Loucy (cell line): ENCODE results near the gene PLEKHG5.
A peak's percentile ranks its signal among the peaks of the same experiment; 100 is the strongest.

ENCODE experiments used
- H2AFZ ChIP-seq: fragments of 200-600 bp; sonication (generic); 2 replicates; pipeline ENCODE4 v1.6.0; 2016; ENCODE audit warnings: antibody characterized with exemption, mild to moderate bottlenecking, low read length, moderate library complexity
- H3F3A ChIP-seq: fragments of 200-600 bp; 2 replicates; pipeline ENCODE4 v1.6.0; 2016; ENCODE audit warnings: antibody characterized with exemption, low read depth, mild to moderate bottlenecking
- H3K27me3 ChIP-seq: fragments of 200-600 bp; sonication (generic); 2 replicates; pipeline ENCODE4 v1.6.1; 2014; ENCODE audit warnings: low read length, mild to moderate bottlenecking; ENCODE audit not compliant: insufficient read depth, poor library complexity, severe bottlenecking
- H3K36me3 ChIP-seq: fragments of 200-600 bp; sonication (generic); 2 replicates; pipeline ENCODE4 v1.6.1; 2016; ENCODE audit warnings: low read length; ENCODE audit not compliant: insufficient read depth
- H3K4me1 ChIP-seq: fragments of 200-600 bp; sonication (generic); 2 replicates; pipeline ENCODE4 v1.5.1; 2014; ENCODE audit warnings: low read length, mild to moderate bottlenecking; ENCODE audit not compliant: insufficient read depth, poor library complexity, severe bottlenecking
- H3K4me2 ChIP-seq: fragments of 200-600 bp; sonication (generic); 2 replicates; pipeline ENCODE4 v1.6.0; 2014; ENCODE audit warnings: antibody characterized with exemption, low read length, low read depth, mild to moderate bottlenecking; ENCODE audit not compliant: poor library complexity, severe bottlenecking
- H3K4me3 ChIP-seq: fragments of 200-600 bp; sonication (generic); 2 replicates; pipeline ENCODE4 v1.5.1; 2014; ENCODE audit warnings: low read length, mild to moderate bottlenecking, mixed read lengths; ENCODE audit not compliant: poor library complexity, severe bottlenecking
- H3K79me2 ChIP-seq: fragments of 200-600 bp; sonication (generic); 2 replicates; pipeline ENCODE4 v1.6.1; 2014; ENCODE audit warnings: low read length; ENCODE audit not compliant: insufficient read depth
- H3K9ac ChIP-seq: fragments of 200-600 bp; sonication (generic); 2 replicates; pipeline ENCODE4 v1.6.0; 2014; ENCODE audit warnings: mild to moderate bottlenecking, low read depth, low read length, moderate library complexity; ENCODE audit not compliant: poor library complexity, severe bottlenecking
- H3K9me2 ChIP-seq: fragments of 200-600 bp; sonication (generic); replicated peaks from 2 replicates; pipeline ENCODE4 v1.6.1; 2016; ENCODE audit warnings: low read depth, low read length, mixed read lengths
- H3K9me3 ChIP-seq: fragments of 200-600 bp; sonication (generic); 2 replicates; pipeline ENCODE4 v1.6.1; 2014; ENCODE audit warnings: mild to moderate bottlenecking, antibody characterized with exemption, low read length, low read depth; ENCODE audit not compliant: insufficient read depth
- H4K20me1 ChIP-seq: fragments of 200-600 bp; sonication (generic); 2 replicates; pipeline ENCODE4 v1.6.0; 2014; ENCODE audit warnings: antibody characterized with exemption, low read length, mild to moderate bottlenecking; ENCODE audit not compliant: insufficient read depth, poor library complexity, severe bottlenecking
- CTCF ChIP-seq: fragments of 200-600 bp; sonication (generic); conservative IDR thresholded peaks from 2 replicates; pipeline ENCODE4 v1.5.1; 2014; ENCODE audit warnings: mild to moderate bottlenecking, antibody characterized with exemption, low read length
- EZH2phosphoT487 ChIP-seq: fragments of 200-600 bp; IDR thresholded peaks from 2 replicates; pipeline ENCODE4 v1.6.1; 2018; ENCODE audit warnings: antibody characterized with exemption, mild to moderate bottlenecking, moderate library complexity, borderline replicate concordance

The PLEKHG5 gene

GRCh38 chr1:6445062-6445763, 46.3 kb downstream of the PLEKHG5 start:
- TF ChIP-seq CTCF = peak; percentile 69
- no peak for TF ChIP-seq EZH2phosphoT487
- Histone ChIP-seq H3K9me3 (no peaks in the 10 kb centered on the region), H3K36me3 (no peaks in the 10 kb centered on the region), H3K9me2 (no peaks in the 10 kb centered on the region), H3K4me2 (no peak overlapping the region), H3K79me2 (no peaks in the 10 kb centered on the region), H2AFZ (no peak overlapping the region), H3K27me3 (no peaks in the 10 kb centered on the region), H3K9ac (no peak overlapping the region), H3F3A (no peaks in the 10 kb centered on the region), H3K4me1 (no peaks in the 10 kb centered on the region), H4K20me1 (no peaks in the 10 kb centered on the region), H3K4me3 (no peak overlapping the region)

- TF ChIP-seq EZH2phosphoT487 (no peak), CTCF (no peak)
- Histone ChIP-seq H3K4me2 (no peak overlapping the region), H3K9me2 (no peaks in the 10 kb centered on the region), H3K79me2 (no peaks in the 10 kb centered on the region), H3K27me3 (no peaks in the 10 kb centered on the region), H2AFZ (no peak overlapping the region), H4K20me1 (no peaks in the 10 kb centered on the region), H3K9ac (no peak overlapping the region), H3K4me1 (no peaks in the 10 kb centered on the region), H3K9me3 (no peaks in the 10 kb centered on the region), H3K36me3 (no peaks in the 10 kb centered on the region), H3F3A (no peaks in the 10 kb centered on the region), H3K4me3 (no peak overlapping the region)
Observed at GRCh38 chr1:6444377-6444776, 47.1 kb downstream of the PLEKHG5 start.

- TF ChIP-seq EZH2phosphoT487 = no peak
- TF ChIP-seq CTCF = no peak
- H3K9ac ChIP-seq = no peak overlapping the region
- no peaks in the 10 kb centered on the region for H3K9me3 ChIP-seq
- no peaks in the 10 kb centered on the region for H3K4me1 ChIP-seq
- no peak overlapping the region for H3K4me3 ChIP-seq
- no peaks in the 10 kb centered on the region for H3K27me3 ChIP-seq
- H2AFZ ChIP-seq = no peak overlapping the region
- no peak overlapping the region for H3K4me2 ChIP-seq
- H3K9me2 ChIP-seq = no peaks in the 10 kb centered on the region
- no peaks in the 10 kb centered on the region for H3F3A ChIP-seq
- no peaks in the 10 kb centered on the region for H3K36me3 ChIP-seq
- H4K20me1 ChIP-seq = no peaks in the 10 kb centered on the region
- H3K79me2 ChIP-seq = no peaks in the 10 kb centered on the region
Observed at GRCh38 chr1:6443339-6444115, 47.9 kb downstream of the PLEKHG5 start.
